HL-60 (cell line): ENCODE data around the gene CD74.

Source experiments
- DNase-seq, 2 experiments: peaks; one replicate each; pipeline ENCODE4 v3.0.0-alpha.2; 2010 to 2020; ENCODE audit warnings: low read depth in 1 of 2, low spot score in 1 of 2
- H3K27ac ChIP-seq: fragments of 250-450 bp; sonication (Bioruptor Pico); replicated peaks from 2 replicates; pipeline ENCODE4 v1.5.1; 2020; ENCODE audit warnings: mild to moderate bottlenecking, moderate library complexity
- H3K27me3 ChIP-seq: fragments of 250-450 bp; sonication (Bioruptor Pico); 2 replicates; pipeline ENCODE4 v1.5.1; 2021; ENCODE audit warnings: mild to moderate bottlenecking, moderate library complexity; ENCODE audit not compliant: insufficient read depth, poor library complexity, severe bottlenecking
- H3K4me3 ChIP-seq: replicated peaks from 2 replicates; pipeline ENCODE4 v1.5.1; 2011; ENCODE audit warnings: mild to moderate bottlenecking, control low read depth, low read length; ENCODE audit not compliant: insufficient read depth
- CTCF ChIP-seq: IDR thresholded peaks from one replicate; pipeline ENCODE4 v1.5.1; 2011; ENCODE audit warnings: low read length, control low read depth, inconsistent platforms; ENCODE audit not compliant: insufficient read depth
- GABPA ChIP-seq: IDR thresholded peaks from 2 replicates; pipeline ENCODE4 v1.6.1; 2012; ENCODE audit warnings: low read depth
- POLR2AphosphoS5 ChIP-seq: IDR thresholded peaks from 2 replicates; pipeline ENCODE4 v1.6.1; 2012; ENCODE audit warnings: low read depth
- REST ChIP-seq: IDR thresholded peaks from 2 replicates; pipeline ENCODE4 v1.6.1; 2012; ENCODE audit warnings: low read depth; ENCODE audit not compliant: insufficient replicate concordance
- SPI1 ChIP-seq: IDR thresholded peaks from 2 replicates; pipeline ENCODE4 v1.6.1; 2012; ENCODE audit warnings: low read depth, mild to moderate bottlenecking, borderline replicate concordance

CD74 gene

GRCh38 chr5:150402901-150403342 is 9.8 kb downstream of the CD74 start:
- Histone ChIP-seq H3K27ac (no peak overlapping the region), H3K4me3 (no peak overlapping the region), H3K27me3 (no peaks in the 10 kb centered on the region)
- TF ChIP-seq CTCF (no peak), REST (no peak), SPI1 (no peak), GABPA (no peak), POLR2AphosphoS5 (no peak)
- no peak for DNase-seq

- TF ChIP-seq REST (no peak), GABPA (no peak), SPI1 (no peak), CTCF (no peak), POLR2AphosphoS5 (no peak)
- no peak for DNase-seq
- H3K27me3 ChIP-seq: no peaks in the 10 kb centered on the region
- no peak overlapping the region for H3K27ac ChIP-seq
- H3K4me3 ChIP-seq: no peak overlapping the region
Measured at GRCh38 chr5:150402229-150402773, 10.4 kb downstream of the CD74 start.

GRCh38 chr5:150401376-150402228 is 11.1 kb downstream of the CD74 start:
- TF ChIP-seq SPI1 (no peak), GABPA (no peak), CTCF (no peak), POLR2AphosphoS5 (no peak), REST (no peak)
- no peak overlapping the region for H3K4me3 ChIP-seq
- H3K27me3 ChIP-seq: no peaks in the 10 kb centered on the region
- no peak overlapping the region for H3K27ac ChIP-seq
- no peak for DNase-seq
